ENCODE results near the gene CGRRF1.

CGRRF1 gene

GRCh38 chr14:54580933-54581332 lies 71.2 kb downstream of the CGRRF1 start:
- DNase-seq: no peak

GRCh38 chr14:54582334-54582733 lies 72.6 kb downstream of the CGRRF1 start:
- no peak for DNase-seq

GRCh38 chr14:54584097-54584496 lies 74.4 kb downstream of the CGRRF1 start:
- DNase-seq: no peak

GRCh38 chr14:54585214-54585613 lies 75.5 kb downstream of the CGRRF1 start:
- DNase-seq: no peak

All from inflammatory macrophage treated with lipopolysaccharide for 1 hour (primary cell).